Measurements from ENCODE around the gene GAK. TPM values are rescaled to one million over a fixed set of nuclear protein-coding genes. Genes with fewer than 3 reads are reported as not detected.

The GAK gene
- total RNA-seq, 4 donors from 2014 or later, result 64.8 to 73.9 (median 70.6) TPM

DNA sequence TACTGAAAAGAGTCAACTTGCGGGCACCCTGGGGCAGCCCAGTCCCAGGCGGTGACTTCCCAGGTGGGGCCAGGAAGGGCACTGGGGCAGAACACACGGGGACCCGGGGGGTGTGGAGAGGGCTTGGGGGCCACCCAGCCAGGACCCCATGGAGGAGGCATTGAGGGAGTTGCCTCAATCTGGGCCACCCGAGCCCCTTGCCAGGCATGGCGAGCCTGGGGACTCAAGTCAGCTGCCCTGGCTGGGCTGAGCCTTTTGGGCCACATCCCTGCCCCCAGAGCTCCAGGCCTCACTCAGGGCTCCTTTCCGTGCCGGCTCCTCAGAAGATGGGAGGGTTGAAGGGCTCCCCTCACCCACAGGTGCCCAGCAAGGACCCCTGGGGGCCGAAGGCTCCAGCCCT, 99.6 kb downstream of the GAK start:
- WGBS, result 87% methylated on average over 3 of the region's 9 CpGs

DNA sequence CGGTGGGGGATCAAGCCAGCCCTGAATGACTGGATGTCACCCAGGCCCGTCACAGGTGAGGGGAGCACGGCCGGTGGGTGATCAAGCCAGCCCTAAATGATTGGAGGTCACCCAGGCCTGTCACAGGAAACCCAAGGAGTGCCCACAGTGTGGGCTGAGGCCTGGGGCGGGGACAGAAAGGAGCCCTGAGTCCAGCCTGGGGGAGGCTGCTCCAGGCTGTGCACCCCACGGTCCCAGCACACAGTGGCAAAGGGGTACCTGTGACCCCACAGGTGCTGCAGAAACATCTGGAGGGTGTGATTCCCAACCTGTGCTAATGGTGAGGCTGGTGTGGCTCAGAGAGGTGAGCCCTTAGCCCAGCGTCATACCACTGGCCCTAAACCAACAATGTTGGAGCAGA, 100.0 kb downstream of the GAK start:
- intact Hi-C loops (cut with DNase I), result no loop called here

More for the DNA sequence above, 99.6 kb downstream of the GAK start:
- no peak for DNase-seq (ENCODE audit: extremely low spot score)
- Histone ChIP-seq H3K4me1 (peaks cover 0 to 4% (median 0%) of the 10 kb centered on the region in 4 donors), H3K27me3 (peaks cover 0 to 61% (median 13%) of the 10 kb centered on the region in 4 donors), H3K27ac (replicated peaks in 1 of 4) (no peak overlapping the region), H3K36me3 (no peaks in the 10 kb centered on the region), H3K4me3 (no peak overlapping the region), H3K9me3 (peaks cover 0 to 33% (median 20%) of the 10 kb centered on the region in 4 donors)
- intact Hi-C loops (cut with DNase I), result no loop called here
- no peak for TF ChIP-seq CTCF (IDR thresholded peaks at IDR 0.05)
- no peak for TF ChIP-seq EP300 (IDR thresholded peaks at IDR 0.05)
- TF ChIP-seq POLR2A (IDR thresholded peaks at IDR 0.05; ENCODE audit: low read depth), result no peak
- no peak for TF ChIP-seq POLR2AphosphoS5 (IDR thresholded peaks at IDR 0.05)

GRCh38 chr4:831483-831805, 100.7 kb downstream of the GAK start:
- no peak for TF ChIP-seq POLR2AphosphoS5 (IDR thresholded peaks at IDR 0.05)
- no peak for TF ChIP-seq EP300 (IDR thresholded peaks at IDR 0.05)
- no peak for TF ChIP-seq POLR2A (IDR thresholded peaks at IDR 0.05; ENCODE audit: low read depth)
- TF ChIP-seq CTCF (IDR thresholded peaks at IDR 0.05), result no peak
- Histone ChIP-seq H3K36me3 (no peaks in the 10 kb centered on the region), H3K4me1 (peaks cover 9 to 11% (median 10%) of the 10 kb centered on the region in 4 donors), H3K9me3 (peaks cover 0 to 22% (median 10%) of the 10 kb centered on the region in 4 donors), H3K27me3 (peaks cover 0 to 72% (median 24%) of the 10 kb centered on the region in 4 donors), H3K27ac (replicated peaks in 1 of 4) (no peak overlapping the region), H3K4me3 (no peak overlapping the region)
- no peak for DNase-seq (ENCODE audit: extremely low spot score)
- intact Hi-C loops (cut with DNase I), result no loop called here
- no CpG with 5 or more reads among the region's 3 CpGs for WGBS

More for the DNA sequence above, 100.0 kb downstream of the GAK start:
- no peak for DNase-seq (ENCODE audit: extremely low spot score)
- Histone ChIP-seq H3K9me3 (peaks cover 0 to 29% (median 16%) of the 10 kb centered on the region in 4 donors), H3K4me1 (peaks cover 2 to 4% (median 3%) of the 10 kb centered on the region in 4 donors), H3K4me3 (no peak overlapping the region), H3K27ac (replicated peaks in 1 of 4) (no peak overlapping the region), H3K36me3 (no peaks in the 10 kb centered on the region), H3K27me3 (peaks cover 0 to 65% (median 17%) of the 10 kb centered on the region in 4 donors)
- 94% methylated on average over 4 of the region's 7 CpGs for WGBS
- TF ChIP-seq POLR2A (IDR thresholded peaks at IDR 0.05; ENCODE audit: low read depth) (no peak), EP300 (IDR thresholded peaks at IDR 0.05) (no peak), CTCF (IDR thresholded peaks at IDR 0.05) (no peak), POLR2AphosphoS5 (IDR thresholded peaks at IDR 0.05) (no peak)

GRCh38 chr4:830601-831482, 101.3 kb downstream of the GAK start:
- TF ChIP-seq CTCF (IDR thresholded peaks at IDR 0.05), result no peak
- no peak for TF ChIP-seq POLR2AphosphoS5 (IDR thresholded peaks at IDR 0.05)
- TF ChIP-seq EP300 (IDR thresholded peaks at IDR 0.05), result no peak
- TF ChIP-seq POLR2A (IDR thresholded peaks at IDR 0.05; ENCODE audit: low read depth), result no peak
- H3K27ac ChIP-seq (replicated peaks in 1 of 4), result no peak overlapping the region
- H3K9me3 ChIP-seq, result peaks cover 0 to 17% (median 10%) of the 10 kb centered on the region in 4 donors
- peaks cover 11 to 13% (median 11%) of the 10 kb centered on the region in 4 donors for H3K4me1 ChIP-seq
- no peaks in the 10 kb centered on the region for H3K36me3 ChIP-seq
- WGBS, result 76% methylated on average over 15 of the region's 23 CpGs
- DNase-seq (ENCODE audit: extremely low spot score), result no peak
- intact Hi-C loops (cut with DNase I), result no loop called here
- H3K27me3 ChIP-seq, result peaks cover 0 to 75% (median 25%) of the 10 kb centered on the region in 4 donors
- H3K4me3 ChIP-seq, result no peak overlapping the region

All from esophagus muscularis mucosa (tissue), 4 donors.